ENCODE data around the gene NELL2. TPM values are rescaled to one million over a fixed set of nuclear protein-coding genes. Genes with fewer than 3 reads are reported as not detected.

The NELL2 gene
- total RNA-seq, 2 experiments from 2014 or later = 0.95 to 1.8 TPM

DNA sequence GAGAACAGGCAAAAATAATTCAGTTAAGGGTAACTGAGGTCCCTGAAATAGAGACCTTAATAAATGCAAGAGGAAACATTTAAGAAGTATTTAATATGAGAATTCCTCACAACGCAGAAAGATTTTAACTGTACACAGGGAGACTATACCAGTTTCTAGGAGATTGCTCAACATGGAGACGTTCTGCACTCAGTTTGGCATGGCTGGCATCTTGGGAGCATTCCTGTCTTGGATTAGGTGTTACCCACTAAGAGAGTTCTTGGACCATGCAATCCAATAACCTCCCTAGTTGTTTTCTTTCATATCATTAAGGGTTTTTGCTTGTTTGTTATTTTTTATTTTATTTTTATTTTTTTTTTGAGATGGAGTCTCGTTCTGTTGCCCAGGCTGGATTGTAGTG is 302.4 kb downstream of the NELL2 start:
- no peak for DNase-seq (ENCODE audit: low spot score)
- BruUV-seq (replicated peaks) = no TSS peak
- Histone ChIP-seq H3K36me3 (ENCODE audit: insufficient read depth, low read length) (no peaks in the 10 kb centered on the region), H3K9me3 (ENCODE audit: low read length) (no peaks in the 10 kb centered on the region), H3K9me2 (ENCODE audit: insufficient read depth, low read length) (no peaks in the 10 kb centered on the region), H2AFZ (ENCODE audit: low read length) (no peak overlapping the region), H4K20me1 (ENCODE audit: insufficient read depth, low read length) (no peaks in the 10 kb centered on the region), H3K27ac (ENCODE audit: low read depth, low read length, poor library complexity, severe bottlenecking) (no peak overlapping the region), H3K4me1 (ENCODE audit: insufficient read depth, low read length, poor library complexity, severe bottlenecking) (no peaks in the 10 kb centered on the region), H3K79me2 (ENCODE audit: insufficient read depth, low read depth, low read length) (no peaks in the 10 kb centered on the region), H3K4me2 (ENCODE audit: low read length) (no peak overlapping the region), H3K4me3 (ENCODE audit: low read depth, low read length, poor library complexity, severe bottlenecking) (no peak overlapping the region)
- POLR2A ChIA-PET = no interaction called here
- TF ChIP-seq CTCF (conservative IDR thresholded peaks at IDR 0.05; ENCODE audit: low read length) (no peak), EZH2phosphoT487 (IDR thresholded peaks at IDR 0.05; ENCODE audit: borderline replicate concordance, low read depth, low read length) (no peak)
- CTCF ChIA-PET (ENCODE audit: unreplicated experiment) = no interaction called here
- intact Hi-C loops (cut with micrococcal nuclease; ENCODE audit: unreplicated experiment) = no loop called here

- Histone ChIP-seq H3K4me3 (ENCODE audit: low read depth, low read length, poor library complexity, severe bottlenecking) (no peak overlapping the region), H3K9me2 (ENCODE audit: insufficient read depth, low read length) (no peaks in the 10 kb centered on the region), H2AFZ (ENCODE audit: low read length) (no peak overlapping the region), H3K9me3 (ENCODE audit: low read length) (no peaks in the 10 kb centered on the region), H3K27ac (ENCODE audit: low read depth, low read length, poor library complexity, severe bottlenecking) (no peak overlapping the region), H4K20me1 (ENCODE audit: insufficient read depth, low read length) (no peaks in the 10 kb centered on the region), H3K36me3 (ENCODE audit: insufficient read depth, low read length) (no peaks in the 10 kb centered on the region), H3K4me1 (ENCODE audit: insufficient read depth, low read length, poor library complexity, severe bottlenecking) (no peaks in the 10 kb centered on the region), H3K79me2 (ENCODE audit: insufficient read depth, low read depth, low read length) (no peaks in the 10 kb centered on the region), H3K4me2 (ENCODE audit: low read length) (no peak overlapping the region)
- no peak for DNase-seq (ENCODE audit: low spot score)
- ChIA-PET POLR2A (interaction anchor here (0.6 to 2.5 kb wide), 2 partner anchors 10 to 782 kb away, joined by 3 to 8 read pairs; no protein-coding TSS in a partner anchor), CTCF (ENCODE audit: unreplicated experiment) (no interaction called here)
- TF ChIP-seq EZH2phosphoT487 (IDR thresholded peaks at IDR 0.05; ENCODE audit: borderline replicate concordance, low read depth, low read length) (no peak), CTCF (conservative IDR thresholded peaks at IDR 0.05; ENCODE audit: low read length) (no peak)
- intact Hi-C loops (cut with micrococcal nuclease; ENCODE audit: unreplicated experiment) = no loop called here
- BruUV-seq (replicated peaks) = no TSS peak
These were observed 305.0 kb downstream of the NELL2 start for GRCh38 chr12:44571006-44571550.

- CTCF ChIA-PET (ENCODE audit: unreplicated experiment) = no interaction called here
- no peak overlapping the region for H3K27ac ChIP-seq (ENCODE audit: low read depth, low read length, poor library complexity, severe bottlenecking)
- POLR2A ChIA-PET = interaction anchor here (2.5 kb wide), 1 partner anchor 11 kb away, joined by 8 read pairs; no protein-coding TSS in a partner anchor
- no peak for DNase-seq (ENCODE audit: low spot score)
- TF ChIP-seq CTCF (conservative IDR thresholded peaks at IDR 0.05; ENCODE audit: low read length) = no peak
- no peak for TF ChIP-seq EZH2phosphoT487 (IDR thresholded peaks at IDR 0.05; ENCODE audit: borderline replicate concordance, low read depth, low read length)
- no peaks in the 10 kb centered on the region for H4K20me1 ChIP-seq (ENCODE audit: insufficient read depth, low read length)
- H2AFZ ChIP-seq (ENCODE audit: low read length) = no peak overlapping the region
- no peaks in the 10 kb centered on the region for H3K79me2 ChIP-seq (ENCODE audit: insufficient read depth, low read depth, low read length)
- intact Hi-C loops (cut with micrococcal nuclease; ENCODE audit: unreplicated experiment) = no loop called here
- no TSS peak for BruUV-seq (replicated peaks)
- no peaks in the 10 kb centered on the region for H3K4me1 ChIP-seq (ENCODE audit: insufficient read depth, low read length, poor library complexity, severe bottlenecking)
- H3K9me2 ChIP-seq (ENCODE audit: insufficient read depth, low read length) = no peaks in the 10 kb centered on the region
- H3K9me3 ChIP-seq (ENCODE audit: low read length) = no peaks in the 10 kb centered on the region
- no peak overlapping the region for H3K4me2 ChIP-seq (ENCODE audit: low read length)
- H3K36me3 ChIP-seq (ENCODE audit: insufficient read depth, low read length) = no peaks in the 10 kb centered on the region
- H3K4me3 ChIP-seq (ENCODE audit: low read depth, low read length, poor library complexity, severe bottlenecking) = no peak overlapping the region
These were observed 306.0 kb downstream of the NELL2 start for GRCh38 chr12:44570036-44570583.

All from OCI-LY7 (cell line).